Esophagus squamous epithelium (tissue), 4 donors: ENCODE measurements around the gene MBD3.

ENCODE experiments used
- POLR2A ChIP-seq, 4 donors: fragments of 450-650 bp; IDR thresholded peaks; one replicate each; pipeline ENCODE4 v1.6.1; 2017; ENCODE audit warnings: antibody characterized with exemption in 4 of 4, mild to moderate bottlenecking in 4 of 4, moderate library complexity in 3 of 4
- TF ChIP-seq, protein P1 (sequence below), 6 experiments: fragments of 450-650 bp in 4 of 6; fragments of 200-600 bp in 2 of 6; sonication (generic) in 2 of 6; IDR thresholded peaks; one replicate each; pipeline ENCODE4 v1.5.1; 2016 to 2019; ENCODE audit warnings: antibody characterized with exemption in 6 of 6, mild to moderate bottlenecking in 4 of 6, moderate library complexity in 4 of 6

DNA sequence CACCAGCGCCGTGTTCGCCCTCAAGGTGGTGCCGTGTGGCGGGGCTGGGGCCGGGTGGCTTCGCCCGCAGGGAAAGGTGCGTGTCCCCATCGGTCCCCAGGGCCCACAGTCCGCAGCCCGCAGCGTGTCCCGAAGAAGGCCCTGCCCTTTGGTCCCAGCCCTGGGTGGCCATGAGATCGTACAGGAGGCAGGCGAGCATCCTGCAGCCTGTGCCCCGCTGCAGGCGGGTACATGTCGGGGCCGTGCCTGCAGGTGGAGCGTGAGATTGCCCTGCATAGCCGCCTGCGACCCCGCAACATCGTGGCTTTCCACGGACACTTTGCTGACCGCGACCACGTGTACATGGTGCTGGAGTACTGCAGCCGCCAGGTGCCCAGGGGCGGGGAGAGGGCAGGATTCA, 67.3 kb downstream of the MBD3 start:
- TF ChIP-seq, protein P1, sequence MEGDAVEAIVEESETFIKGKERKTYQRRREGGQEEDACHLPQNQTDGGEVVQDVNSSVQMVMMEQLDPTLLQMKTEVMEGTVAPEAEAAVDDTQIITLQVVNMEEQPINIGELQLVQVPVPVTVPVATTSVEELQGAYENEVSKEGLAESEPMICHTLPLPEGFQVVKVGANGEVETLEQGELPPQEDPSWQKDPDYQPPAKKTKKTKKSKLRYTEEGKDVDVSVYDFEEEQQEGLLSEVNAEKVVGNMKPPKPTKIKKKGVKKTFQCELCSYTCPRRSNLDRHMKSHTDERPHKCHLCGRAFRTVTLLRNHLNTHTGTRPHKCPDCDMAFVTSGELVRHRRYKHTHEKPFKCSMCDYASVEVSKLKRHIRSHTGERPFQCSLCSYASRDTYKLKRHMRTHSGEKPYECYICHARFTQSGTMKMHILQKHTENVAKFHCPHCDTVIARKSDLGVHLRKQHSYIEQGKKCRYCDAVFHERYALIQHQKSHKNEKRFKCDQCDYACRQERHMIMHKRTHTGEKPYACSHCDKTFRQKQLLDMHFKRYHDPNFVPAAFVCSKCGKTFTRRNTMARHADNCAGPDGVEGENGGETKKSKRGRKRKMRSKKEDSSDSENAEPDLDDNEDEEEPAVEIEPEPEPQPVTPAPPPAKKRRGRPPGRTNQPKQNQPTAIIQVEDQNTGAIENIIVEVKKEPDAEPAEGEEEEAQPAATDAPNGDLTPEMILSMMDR (IDR thresholded peaks at IDR 0.05) = no peak
- TF ChIP-seq POLR2A (IDR thresholded peaks at IDR 0.05) = no peak
